GM19351 (cell line): ENCODE measurements around the gene RNF4.
"Not testable (repeated sequence)": the region's sequence is repeated elsewhere in the genome, so short reads cannot be mapped to it uniquely, and the experiment has no call there.

ENCODE experiments used
- ATAC-seq: cut with Tn5 transposase; IDR thresholded peaks from one replicate; pipeline ENCODE4 v1.9.1; 2021; ENCODE audit warnings: mild to moderate bottlenecking, moderate library complexity; ENCODE audit not compliant: unreplicated experiment

RNF4 gene

GRCh38 chr4:2457481-2458295 lies 11.2 kb upstream of the RNF4 start:
- no peak for ATAC-seq

- no peak for ATAC-seq
These were observed 10.1 kb upstream of the RNF4 start for GRCh38 chr4:2458546-2459491.

DNA sequence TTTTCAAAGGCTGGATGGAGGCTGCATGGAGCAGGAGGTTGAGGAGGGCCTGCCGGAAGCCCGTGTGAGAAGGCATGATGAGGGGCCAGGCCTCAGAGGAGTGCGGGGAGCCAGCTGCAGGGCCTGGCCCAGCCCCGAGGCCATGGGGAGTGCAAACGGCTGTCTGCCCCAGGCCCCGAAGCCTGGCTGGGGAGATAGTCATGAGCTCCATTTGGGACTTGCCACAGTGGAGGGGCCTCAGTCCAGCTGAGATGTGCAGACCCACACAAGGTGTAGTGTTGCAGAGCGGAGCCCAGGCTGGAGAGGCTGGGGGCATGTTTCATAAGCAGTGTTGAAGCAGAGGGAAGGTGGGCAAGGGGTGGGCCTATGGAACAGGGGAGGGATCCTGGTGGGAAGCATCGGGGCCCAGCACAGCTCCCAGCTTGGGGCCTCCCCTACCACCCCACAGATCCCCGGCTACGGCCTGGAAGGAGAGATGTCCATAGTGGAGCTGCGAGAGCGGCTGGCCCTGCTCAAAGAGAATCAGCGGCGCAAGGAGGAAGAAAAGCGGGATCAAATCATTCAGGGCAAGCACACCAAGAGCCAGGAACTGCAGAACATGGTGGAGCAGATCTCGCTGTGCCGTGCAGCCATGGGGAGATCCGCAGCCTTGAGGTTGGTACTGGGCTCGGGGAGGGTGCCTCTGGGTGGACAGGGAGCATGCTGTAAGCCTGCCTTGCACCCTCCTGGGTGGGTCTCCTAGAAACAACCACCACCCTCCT lies 9.1 kb upstream of the RNF4 start:
- no peak for ATAC-seq

DNA sequence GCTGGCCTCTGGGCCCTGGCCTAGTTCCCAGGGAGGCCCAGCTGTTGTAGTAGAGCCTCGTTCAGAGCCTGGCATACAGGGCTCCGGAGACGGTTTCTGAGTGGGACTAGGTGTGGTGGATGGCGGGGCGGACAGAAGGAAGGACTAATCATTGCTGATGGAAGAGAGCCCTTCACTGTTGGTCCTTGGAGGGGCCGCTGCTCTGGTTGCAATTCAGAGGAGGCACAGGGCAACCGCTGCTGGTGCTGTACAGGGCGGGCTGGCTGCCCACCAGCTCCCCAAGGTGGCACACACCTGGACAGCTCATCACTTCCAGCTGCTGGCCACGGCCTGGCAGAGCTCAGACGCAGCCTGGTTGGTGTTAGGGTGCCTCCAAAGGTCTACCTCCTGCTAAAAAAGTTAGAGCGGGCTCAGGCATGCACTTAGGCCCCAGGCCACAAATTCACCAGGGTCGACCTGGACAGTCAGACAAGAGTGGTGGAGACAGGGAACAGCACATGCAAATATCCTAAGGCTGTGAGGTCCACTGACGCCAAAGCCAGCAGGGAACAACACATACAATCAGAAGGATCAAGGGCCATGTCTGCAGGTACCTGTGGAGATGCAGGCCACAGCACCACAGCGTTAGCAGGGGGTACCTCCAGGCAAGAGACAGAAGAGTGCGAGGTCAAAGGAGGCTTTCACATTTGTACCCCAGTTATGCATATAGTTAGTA lies 7.5 kb upstream of the RNF4 start:
- no peak for ATAC-seq

GRCh38 chr4:2462218-2462991 lies 6.5 kb upstream of the RNF4 start:
- ATAC-seq = peak; percentile 80

DNA sequence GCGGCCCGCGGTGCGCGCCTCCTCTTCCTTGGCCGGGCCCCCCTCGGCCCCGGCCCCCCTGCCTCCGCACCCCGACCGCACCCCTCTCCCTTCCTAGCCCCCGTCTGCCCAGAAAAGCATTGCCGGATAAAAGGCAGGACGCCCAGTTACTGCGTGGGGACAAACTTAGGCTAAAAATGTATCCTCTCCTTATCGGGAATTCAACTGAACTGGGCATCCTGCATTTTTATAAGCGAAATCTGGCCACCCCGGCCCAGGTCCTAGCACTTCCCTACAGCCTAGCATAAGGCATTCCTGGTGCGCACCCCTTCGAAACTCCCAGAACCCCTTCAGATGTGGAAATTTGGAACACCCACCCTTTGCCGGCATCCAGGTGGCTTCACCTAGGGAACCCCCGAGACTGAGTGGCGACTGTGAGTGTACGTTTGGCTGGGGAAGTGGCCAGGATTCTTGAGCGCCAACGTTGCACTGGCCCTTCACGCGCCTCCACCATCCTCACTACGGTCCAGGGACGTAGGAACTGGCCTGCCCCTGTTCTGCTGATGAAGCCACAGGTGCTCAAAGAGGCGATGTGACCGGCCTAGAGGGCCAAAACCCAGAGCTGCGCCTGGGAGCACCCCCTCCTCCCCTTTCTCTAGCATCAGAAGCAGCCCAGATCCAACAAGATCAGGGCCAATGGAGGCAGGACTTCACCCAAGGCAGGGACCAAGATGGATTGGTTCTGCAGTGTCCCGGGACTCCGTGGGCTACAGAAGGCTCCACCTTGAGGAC lies 5.7 kb upstream of the RNF4 start:
- ATAC-seq = no peak

DNA sequence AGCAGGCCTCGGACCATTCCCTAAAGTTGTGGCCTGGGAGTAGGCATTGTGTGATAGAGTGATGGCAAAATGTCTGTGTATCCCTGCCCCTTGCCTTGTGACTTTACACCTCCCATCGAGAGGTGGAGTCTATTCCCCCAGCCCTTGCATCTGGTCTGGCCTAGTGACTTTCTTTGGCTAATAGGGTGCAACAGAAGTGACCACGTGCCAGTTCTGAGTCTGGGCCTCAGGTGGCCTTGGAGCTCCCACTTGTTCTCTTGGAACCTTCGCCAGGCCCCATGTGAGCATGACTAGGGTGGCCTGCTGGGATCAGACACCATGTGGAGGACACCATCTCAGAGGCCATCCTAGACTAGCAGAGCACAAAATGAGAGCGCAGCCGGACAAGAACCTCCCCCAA lies 3.9 kb upstream of the RNF4 start:
- ATAC-seq = no peak

GRCh38 chr4:2465544-2465943 lies 3.4 kb upstream of the RNF4 start:
- not testable (repeated sequence) for ATAC-seq

- peak; percentile 58 for ATAC-seq
These were observed 482 bp downstream of the RNF4 start for GRCh38 chr4:2469192-2469984.

- no peak for ATAC-seq
These were observed 1.9 kb downstream of the RNF4 start for GRCh38 chr4:2470791-2471190.

DNA sequence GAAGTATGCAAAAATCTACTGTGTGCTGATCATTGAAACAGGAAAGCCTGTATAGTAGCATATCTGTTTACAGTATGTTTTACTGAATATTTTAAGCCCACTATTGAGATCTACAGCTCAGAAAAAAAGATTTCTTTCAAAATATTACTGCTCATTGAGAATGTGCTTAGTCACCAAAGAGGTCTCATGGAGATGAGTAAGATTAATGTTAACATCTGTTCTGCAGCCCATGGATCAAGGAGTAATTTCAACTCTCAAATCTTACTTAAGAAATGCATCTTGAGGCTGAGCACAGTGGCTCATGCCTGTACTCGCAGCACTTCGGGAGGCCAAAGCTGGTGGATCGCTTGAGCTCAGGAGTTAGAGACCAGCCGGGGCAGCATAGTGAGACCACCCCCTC lies 3.3 kb downstream of the RNF4 start:
- ATAC-seq = no peak

DNA sequence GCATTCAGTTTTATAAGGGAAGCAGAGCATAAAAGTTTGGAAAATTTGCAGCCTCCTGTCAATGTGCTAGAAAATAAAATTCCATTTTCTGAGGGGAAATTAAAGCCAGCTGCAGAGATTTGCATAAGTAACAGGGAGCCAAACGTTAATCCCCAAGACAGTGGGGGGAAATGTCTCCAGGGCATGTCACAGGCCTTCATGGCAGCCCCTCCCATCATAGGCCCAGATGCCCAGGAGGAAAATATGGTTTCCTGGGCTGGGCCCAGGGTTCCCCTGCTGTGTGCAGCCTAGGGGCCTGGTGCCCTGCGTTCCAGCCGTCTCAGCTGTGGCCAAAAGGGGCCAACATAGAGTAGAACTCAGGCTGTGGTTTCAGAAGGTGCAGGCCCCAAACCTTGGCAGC lies 9.3 kb downstream of the RNF4 start:
- no peak for ATAC-seq

- no peak for ATAC-seq
These were observed 11.7 kb downstream of the RNF4 start for GRCh38 chr4:2480649-2481048.

- no peak for ATAC-seq
These were observed 13.3 kb downstream of the RNF4 start for GRCh38 chr4:2482192-2482591.

DNA sequence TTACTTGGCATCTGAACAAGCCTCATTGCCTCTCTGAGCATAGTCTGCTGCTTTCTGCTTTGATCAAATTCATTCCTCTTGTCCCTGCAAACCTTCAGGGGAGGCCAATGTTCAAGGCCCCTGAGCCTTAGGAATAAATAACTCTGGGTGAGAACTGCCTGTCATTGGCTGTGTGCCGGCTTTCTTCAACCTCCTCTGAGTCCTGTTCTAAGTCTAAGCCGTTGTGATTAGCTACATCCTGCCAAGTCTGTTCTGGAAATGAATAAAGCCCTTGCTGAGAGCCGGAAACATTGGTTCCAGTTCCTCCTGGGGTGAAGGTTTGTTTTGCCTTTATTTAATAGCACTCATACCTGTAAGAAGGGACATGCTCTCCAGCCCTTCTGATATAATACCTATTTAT lies 13.8 kb downstream of the RNF4 start:
- ATAC-seq = peak; percentile 56

- ATAC-seq = no peak
These were observed 14.3 kb downstream of the RNF4 start for GRCh38 chr4:2483237-2483636.

DNA sequence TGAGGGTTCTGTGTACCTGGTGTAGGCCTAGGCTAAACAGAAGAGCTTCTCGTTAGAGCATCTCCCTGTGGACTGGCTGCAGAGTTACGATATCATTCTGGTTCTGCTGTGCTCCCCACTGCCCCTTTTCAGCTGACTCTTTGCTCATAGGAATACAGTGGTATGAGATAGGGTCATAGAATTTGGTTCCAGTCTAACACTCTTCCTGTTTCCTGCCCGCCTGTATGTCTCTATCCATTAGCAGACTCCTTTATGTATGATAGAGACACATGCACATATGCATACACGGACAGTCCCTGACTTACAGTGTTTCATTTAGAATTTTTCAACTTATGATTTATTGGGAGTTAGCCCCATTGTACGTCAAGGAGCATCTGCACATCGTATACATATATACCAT lies 15.3 kb downstream of the RNF4 start:
- ATAC-seq = no peak

GRCh38 chr4:2484993-2485392 lies 16.1 kb downstream of the RNF4 start:
- ATAC-seq = peak; percentile 61
